Measurements from ENCODE around the gene CD52.
A peak's percentile ranks its signal among the peaks of the same experiment; 100 is the strongest.
"Not testable (repeated sequence)": the region's sequence is repeated elsewhere in the genome, so short reads cannot be mapped to it uniquely, and the experiment has no call there.

CD52 gene

DNA sequence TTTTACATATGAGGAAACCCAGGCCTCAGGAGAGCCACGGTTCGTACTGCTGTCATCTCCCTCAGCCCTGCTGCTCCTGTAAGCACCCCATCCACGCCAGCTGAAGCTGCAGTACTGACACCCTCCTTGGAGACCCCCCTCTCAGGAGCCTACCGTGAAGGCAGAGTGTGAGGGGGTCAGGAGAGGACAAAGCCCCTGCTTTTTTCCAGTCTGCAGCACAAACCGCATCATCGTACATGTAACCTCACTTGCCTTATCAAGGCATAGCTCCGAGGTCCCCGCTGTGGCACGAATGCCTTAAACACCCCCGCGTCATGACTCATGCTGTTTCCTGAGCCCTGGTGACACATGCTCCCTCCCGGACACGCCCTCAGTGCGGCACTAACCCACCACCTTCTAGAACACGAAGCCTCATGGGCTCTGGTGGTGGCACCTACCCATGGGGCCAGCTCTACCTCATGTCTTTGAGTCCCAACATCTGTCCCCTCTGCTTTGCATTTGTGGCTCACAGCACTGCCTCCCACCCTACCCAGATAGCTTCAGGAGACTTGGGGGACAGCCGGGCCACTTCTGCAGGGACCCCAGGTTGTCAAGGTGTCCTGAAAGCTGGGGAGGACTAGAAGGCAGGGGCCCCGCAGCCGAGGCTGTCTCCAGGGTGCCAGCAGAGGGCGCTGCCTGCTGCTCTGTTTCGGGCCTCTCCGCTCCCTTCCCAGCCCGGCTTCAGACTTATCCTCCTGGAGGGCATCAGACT is 33.0 kb upstream of the CD52 start:
- DNase-seq: no peak

DNA sequence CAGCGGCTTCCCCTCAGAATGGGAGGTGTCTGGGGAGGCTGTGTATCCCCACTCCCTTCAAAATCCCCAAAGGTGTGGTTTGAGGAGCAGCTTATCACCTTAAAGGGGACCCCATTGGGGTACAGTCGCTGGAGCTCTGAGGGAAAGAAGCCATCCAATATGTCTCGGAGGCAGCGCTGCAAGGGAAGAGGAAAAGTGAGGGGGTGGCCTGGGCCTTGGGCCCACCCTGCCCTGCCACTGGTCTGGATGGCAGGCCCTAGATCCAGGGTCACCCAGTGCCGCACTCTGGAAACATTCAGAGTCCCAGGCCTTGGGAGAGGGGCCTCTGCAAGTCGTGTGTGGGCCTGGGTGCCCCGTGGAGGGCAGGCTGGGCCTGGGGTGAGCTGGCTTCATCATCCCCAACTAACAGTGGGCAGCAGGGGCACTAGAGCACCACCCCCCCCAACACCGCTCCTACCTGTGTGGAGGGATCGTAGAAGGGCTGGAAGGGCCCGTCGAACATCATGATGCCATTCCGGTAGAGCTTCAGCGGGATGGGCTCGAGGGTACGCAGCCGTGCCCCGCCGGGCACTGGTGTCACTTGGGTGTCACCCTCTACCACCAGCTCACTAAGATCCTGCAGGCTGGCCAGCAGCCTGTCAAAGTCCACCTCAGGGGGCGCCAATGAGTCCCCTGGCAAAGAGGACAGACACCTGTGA is 32.2 kb upstream of the CD52 start:
- no peak for DNase-seq

DNA sequence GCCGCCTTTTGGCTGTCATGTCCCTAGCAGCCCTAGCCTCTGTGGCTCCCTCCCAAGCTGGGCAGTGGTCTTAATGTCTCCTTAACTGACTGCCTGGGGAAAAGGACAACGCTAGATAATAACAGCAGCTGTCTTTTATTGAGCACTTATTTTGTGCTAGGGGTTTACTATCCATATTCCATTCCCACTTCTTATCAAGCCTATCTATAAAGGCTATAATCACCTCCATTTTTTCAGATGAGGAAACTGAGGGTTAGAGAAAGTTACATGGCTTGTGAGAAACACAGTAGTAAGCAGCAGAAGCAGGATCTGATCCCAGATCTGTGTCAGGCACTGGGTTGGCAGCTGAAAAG is 31.7 kb upstream of the CD52 start:
- DNase-seq: no peak

DNA sequence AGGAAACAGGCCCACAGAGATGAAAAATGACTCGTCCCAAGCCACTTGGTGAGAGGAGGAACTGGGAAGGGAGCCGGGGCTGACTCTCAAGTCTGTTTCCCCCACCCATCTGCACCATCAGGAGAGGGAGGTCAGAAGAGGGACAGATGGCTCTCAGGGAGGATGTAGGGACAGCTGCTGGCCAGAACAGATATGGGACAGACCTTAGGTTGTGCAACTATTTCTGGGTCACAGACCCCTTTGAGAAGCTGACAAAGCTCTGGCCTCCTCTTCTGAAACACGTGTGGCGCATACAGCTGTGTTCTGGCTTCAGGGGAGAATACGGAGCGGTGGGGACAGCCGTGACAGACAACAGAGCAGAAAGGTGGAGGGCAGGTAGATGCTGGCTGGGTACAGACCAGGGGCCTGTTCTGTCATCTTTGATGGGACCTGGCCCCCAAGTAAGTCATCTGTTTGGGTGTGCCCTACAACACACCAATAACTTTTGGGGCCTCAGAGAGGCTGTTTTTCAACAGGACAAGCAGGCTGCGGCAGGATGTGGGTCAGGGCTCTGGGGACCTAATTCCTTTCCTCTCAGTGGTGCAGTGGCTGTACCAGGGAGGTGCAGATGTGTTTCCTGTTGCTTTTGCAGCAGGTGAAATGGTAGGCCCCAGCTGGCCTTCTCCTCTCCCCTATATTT is 30.6 kb upstream of the CD52 start:
- no peak for DNase-seq

DNA sequence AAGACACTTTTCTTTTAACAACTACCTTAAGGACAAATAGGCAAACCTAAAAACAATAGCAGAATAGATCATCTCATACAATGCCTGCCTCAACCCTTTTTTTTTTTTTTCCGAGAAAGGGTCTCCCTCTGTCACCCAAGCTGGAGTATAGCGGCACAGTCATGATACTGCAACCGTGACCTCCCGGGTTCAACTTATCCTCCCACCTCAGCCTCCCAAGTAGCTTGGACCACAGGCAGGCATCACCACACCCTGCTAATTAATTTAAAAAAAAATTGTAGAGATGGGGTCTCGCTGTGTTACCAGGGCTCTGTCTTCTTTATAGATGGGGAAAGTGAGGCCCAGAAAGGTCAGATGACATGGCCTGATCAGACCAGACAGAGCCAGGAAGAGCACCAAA is 29.9 kb upstream of the CD52 start:
- no peak for DNase-seq

DNA sequence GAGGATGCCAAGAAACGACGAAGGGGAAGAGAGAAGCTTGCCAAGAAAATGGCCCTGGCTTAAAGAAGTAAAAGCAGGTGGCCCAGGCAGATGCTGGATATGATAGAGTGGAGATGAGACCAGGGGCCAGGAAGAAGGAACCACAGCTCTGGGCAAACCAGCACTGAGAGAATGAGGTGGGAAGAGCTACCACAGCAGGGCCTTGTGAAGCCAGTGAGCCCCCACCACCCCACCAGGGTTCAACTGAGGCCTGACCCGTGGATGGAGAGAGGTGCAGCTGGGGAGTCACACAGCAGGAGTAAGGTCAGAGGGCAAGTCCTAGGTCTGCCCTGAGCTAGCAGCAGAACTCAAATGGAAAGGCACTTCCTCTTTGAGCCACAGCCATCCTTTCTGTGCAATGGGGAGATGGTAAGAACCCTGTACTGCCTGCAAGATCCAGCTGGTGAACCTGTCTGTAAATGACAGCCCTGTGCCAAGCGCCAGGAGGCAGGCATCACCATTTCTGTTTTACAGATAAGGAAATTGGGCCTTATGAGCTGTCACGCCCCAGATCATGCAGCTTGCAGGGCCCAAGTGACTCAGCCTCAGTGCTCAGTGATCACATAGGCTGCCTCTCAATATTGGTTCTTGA is 29.3 kb upstream of the CD52 start:
- peak; percentile 39 for DNase-seq

DNA sequence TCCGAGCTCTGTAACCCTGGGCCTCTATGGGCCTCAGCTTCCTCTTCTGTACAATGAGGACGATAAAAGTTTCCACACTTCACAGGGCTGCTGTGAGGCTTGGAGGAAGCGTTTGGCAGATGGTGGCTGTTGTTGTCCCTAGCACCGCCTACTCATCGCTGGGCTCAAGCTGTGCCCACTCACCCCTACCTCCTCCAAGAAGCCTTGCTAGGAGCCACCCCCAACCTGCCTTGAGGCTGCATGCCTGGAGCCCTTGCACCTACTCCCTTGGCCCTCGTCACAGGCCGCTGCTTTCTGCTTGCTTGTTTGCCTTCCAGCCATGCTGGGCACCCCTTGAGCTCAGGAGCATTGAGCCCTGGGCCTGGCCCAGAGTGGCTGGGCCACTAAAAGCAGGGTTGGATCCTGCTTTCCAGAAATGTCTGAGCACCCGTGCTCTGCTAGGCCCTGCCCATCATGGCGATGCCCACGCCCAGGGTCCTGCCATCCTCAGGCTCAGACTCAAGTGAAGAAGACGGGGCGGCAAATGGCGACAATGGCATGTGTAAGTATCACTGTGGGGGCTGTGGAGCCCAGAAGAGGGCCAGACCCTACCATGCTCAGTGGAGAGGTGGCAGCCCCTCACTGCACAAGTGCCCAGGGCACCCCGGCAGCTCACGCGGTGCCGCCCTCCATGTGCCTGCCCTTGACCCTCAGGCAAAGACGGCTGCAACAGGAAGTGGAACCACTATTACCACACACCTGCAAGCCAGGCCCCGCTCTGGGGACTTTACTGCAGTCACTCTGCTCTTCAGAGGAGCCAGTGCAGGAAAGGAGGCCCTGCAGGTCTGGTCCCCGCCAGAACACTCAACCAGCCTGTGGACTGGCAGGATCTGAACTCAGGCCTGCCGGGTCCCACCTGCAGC is 28.3 kb upstream of the CD52 start:
- DNase-seq: no peak

DNA sequence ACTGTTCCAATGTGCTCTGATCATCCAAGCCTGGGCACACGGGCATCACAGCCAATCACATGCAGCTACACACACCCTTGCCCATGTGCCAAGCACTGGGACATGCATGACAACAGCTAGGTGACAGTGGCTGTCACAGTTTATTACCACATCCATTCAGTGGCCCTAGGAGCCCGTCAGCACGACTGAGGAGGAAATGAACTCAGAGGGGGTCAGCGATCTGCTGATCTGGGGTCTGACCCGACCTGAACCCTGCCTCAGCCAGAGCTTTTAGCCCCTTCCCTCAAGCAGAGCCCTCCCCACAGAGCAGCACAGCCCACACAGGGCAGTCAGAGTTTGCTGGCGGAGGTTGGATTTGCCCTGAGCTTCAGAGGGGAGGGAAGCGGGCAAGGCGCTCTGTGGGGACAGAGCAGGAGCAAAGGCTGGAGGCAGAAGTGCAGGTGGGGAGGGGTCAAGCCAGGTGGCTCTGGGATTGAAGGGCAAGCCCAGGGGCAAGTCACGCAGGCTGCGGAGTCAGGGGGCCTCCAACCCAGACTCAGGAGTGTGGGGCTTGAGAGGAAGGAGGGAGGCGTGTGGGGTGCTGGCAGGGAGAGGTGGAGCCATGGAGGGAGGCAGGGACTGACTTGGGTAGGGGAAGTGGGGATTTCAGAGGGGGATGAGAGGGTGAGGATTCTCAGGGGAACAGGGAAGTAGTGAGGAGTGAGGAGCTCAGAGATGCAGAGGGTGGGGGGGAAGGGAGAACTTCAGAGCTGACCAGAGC is 27.5 kb upstream of the CD52 start:
- DNase-seq: no peak

DNA sequence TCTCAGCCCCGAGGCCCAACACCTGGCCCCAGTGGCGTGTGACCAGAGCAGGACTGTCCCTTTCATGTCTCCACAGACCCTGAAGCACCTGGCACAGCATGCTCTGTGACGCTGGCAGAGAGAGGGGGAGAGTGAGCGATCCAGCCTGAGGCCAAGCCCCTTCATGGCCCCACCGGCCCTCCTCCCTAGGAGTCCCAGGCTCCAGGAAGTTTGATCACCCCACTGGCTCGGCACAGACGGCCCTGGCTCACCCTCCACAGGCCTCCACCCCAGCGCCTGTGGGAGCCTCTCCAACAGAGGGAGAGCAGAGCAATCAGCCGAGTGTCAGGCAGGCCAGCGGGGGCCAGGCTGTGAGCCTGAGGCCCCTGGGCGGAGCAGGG is 26.9 kb upstream of the CD52 start:
- no peak for DNase-seq

DNA sequence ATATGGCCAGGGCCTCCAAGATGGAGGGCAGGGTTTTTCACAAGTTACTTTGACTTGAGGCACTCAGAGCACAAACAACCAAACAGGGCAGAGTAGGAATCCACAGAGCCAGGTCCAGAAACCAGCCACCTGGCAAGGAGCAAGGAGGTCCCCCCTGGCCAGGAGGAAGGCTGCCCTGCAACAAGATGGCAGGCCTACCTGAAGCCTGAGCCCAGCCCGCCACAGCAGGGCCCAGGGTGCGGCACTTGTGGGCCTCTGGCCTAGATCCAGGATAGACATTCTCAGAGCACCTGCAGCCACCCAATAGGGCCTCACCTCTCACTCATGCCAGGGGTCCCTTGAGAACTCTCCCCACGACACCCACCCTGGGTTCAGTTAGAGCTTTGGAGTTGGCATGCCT is 26.3 kb upstream of the CD52 start:
- no peak for DNase-seq

DNA sequence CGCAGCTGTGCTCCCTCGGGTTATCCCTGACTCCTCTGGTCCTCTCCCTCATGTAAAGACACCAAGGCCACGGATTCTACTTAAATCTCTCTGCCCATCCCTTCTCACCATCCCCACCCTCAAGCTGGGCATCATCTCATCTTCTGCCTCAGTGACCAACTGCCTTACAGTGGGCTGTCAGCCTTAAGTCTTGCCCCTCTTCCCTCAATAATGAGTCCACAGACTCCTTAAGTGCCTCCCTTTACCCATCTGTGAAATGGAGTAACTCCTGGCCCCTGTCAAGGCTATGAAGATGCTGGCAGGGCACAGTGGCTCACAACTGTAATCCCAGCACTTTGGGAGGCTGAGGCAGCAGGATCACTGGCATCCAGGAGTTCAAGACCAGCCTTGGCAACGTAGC is 25.8 kb upstream of the CD52 start:
- no peak for DNase-seq

DNA sequence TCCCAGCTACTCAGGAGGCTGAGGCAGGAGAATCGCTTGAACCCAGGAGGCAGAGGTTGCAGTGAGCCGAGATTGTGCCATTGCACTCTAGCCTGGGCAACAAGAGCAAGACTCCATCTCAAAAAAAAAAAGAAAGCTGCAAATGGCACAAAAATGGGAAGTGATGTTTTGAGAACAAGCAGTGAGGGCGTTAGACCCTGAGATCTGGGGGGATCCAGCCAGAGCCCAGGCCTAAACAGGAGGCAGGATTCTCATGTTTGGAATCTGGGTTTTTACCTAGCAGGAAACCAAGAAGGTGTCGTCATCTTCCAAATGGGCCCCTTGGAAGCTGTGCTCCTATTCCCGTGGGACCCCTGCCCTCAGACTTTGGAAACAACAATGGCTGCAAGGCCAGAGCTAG is 25.0 kb upstream of the CD52 start:
- not testable (repeated sequence) for DNase-seq

DNA sequence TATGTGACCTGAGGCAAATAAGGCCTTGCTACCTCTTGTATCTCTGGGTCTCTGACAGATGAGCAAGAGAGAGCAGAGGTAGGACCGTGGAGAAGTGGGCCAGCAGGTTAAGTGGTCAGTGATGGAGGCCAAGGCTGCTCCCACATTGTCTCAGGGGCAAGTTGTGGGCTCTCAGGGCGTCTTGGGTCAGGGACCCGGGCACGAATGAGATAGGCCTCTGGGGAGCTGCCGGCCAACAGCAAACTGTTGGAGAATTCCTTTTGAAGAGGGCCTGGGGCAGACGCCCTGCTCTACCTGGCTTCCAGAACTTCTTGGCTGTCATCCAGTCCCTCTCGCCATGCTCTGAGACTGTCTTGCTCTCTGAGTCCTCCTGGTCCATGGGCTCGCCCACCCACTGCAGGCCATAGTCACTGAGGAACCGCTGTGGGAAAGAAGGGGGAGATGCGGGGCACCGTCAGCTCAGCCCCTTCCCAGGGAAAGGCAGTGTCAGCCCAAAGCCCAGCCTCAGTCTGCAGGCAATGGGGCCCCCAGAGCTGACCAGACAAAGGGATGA is 23.8 kb upstream of the CD52 start:
- no peak for DNase-seq

DNA sequence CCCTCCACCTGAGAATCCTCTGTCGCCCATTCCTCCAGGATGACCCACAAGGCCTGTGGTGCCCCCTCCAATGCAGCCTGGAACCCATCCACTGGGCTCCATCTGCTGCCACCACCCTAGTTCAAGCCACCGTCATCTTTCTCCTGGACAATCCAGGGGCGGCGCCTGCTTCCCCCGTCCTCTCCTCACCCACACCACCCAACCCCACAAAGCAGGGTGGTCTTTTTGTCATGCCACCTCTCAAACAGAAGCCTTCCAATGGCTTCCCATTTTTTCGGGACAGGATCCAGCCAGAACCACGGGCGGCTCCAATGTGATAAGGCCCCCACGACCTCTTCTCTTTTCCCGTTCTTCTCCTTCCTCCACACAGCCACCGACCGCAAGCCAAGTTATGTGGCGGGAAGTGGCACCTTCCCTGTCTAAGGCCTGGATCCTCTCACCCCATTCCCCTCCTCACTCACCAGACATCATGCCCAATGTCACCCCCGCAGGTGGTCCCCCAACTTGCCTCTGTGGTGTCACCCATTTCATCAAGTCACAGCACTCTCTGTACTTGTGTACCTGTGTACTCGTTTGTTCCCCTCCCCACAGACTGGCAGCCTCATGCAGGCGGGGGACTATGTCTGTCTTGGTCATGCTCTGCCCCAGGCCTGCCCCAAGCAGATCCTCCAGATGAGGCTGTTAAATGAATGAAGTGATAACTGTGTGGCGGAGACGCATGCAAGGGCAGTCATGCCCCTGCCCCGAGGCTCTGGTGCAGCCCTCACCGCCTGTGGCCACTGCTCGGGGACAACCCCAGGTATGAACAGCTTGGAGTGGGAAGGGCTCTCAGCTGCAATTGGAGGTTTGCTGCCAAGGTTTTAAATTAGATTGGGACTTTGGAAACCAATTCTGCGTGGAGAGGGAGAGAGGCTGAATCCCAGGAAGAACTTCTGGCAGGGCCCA is 22.3 kb upstream of the CD52 start:
- DNase-seq: no peak

DNA sequence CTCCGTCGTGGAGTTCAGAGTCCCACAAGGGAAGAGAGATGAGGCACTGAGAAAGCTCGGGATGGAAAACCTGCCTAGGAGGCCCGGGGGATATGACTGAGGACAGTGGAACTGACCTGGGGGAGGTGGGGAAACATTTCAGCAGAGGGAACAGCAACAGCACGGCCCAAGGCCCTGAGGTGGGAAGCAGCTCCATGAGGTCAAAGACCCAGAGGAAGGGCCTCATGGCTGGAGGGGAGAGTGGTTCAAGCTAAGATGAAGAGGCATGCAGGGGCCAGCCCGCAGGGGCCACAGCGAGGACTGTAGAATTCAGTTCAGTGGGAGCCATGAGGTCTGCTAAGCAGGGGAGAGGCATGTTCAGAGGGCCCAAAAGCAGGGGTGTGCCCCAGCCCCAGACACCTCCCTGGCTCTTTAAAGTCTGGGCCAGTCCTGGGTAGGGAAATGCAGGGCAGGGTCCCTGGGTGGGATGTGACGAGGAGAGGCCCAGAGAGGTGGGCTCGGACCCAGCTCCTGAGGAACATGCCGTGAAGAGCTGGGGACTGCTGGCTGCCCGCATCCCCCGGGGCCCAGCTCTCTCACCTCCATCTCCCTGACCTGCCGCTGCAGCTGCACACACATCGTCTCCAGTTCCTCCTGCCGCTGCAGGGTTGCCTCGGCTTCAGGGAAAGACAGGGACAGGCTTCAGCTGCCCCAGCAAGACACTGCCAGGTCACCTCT is 21.3 kb upstream of the CD52 start:
- no peak for DNase-seq

DNA sequence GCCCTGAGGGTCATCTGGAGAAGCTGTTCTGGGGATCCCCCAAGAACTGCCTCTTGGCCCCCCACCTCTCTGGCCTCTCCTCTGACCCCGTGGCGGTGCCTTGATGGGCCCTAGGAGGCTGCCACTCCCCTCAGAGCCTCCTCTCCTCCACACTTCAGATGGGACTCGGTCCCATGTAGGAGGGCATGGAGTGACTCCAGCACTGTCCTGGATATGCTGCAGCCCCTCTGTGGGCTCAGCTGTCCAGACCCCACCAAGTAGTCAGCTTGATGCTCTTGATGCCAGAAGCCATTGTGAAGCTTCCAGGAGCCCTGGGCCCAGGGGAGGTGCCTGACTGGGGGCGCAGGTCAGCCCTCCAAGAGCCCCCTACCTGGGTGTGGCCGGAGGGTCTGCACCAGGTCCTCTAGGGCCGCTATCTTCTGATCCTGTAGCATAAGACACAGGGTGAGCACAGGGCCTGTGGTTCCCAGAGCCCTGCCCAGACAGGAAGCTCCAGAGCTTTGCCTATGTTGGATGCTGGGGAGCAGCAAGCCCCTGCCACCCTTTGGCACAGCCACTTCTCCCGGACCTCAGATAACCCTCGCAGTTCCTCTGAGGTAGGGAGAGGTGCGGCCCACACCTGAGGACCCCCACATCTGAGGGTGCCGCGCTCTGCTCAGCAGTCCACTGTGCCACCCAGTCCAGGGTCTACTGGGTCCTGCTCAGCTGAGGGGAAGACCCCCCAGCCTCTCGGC is 20.5 kb upstream of the CD52 start:
- DNase-seq: no peak

DNA sequence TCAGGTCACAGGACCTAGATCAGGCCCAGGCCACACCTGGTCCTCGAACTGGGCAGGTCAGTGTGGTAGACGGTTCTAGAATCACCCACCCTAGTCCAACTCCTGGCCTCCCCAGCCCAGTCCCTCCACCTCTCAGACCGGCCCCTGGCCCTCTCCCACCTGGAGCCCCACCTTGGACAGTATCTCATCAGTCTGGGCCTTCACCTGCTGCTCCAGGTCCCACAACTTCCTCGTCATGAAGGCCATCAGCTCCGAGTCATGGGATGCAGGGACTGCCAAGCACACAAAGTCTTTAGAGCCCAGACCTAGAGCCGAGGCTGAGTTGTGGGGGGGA is 20.0 kb upstream of the CD52 start:
- DNase-seq: no peak

DNA sequence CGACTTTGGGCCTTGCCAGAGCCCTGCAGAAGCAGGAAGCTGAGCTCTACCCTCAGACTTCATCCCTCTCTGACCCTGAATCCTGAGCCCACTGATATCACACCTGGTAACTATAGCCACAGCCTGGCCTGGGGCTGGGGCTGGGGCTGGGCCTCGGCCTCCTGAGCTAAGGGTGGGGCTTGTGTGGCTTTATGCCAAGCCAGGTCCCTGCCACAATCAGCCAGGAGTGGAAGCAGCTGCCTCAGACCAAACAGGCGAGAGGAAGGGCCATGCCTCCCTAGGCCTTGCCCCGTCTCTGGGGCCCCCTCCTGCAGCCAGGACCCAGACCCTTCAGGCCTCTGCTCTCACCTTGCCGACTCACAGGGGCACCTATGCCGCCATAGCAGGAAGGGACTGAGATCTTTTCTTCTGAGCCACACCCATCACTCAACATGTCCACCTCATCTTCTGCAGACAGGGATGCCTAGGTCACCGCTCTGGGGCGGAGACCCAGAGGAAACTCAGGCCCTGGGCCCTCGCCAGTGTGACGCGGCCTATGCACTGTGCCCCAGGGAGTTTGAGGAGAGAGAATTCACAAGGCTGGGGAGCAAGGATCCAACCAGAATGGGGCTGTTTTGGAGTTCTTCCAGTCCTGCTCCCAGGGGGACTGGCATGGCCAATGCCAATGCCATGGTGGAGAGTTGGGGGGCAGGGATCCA is 17.0 kb upstream of the CD52 start:
- no peak for DNase-seq
